Stimulated activated CD4-positive, alpha-beta T cell treated with anti-CD3 and anti-CD28 coated beads, Interleukin-1b, Interleukin-23, amount 100 ng/mL, for 24 hours (primary cell): Measurements from ENCODE around the gene RNASE7.

ENCODE experiments used
- DNase-seq, 4 experiments: peaks; one replicate each; pipeline ENCODE4 v3.0.0-alpha.2; 2020; ENCODE audit warnings: low read depth in 4 of 4, low spot score in 1 of 4

RNASE7 gene

DNA sequence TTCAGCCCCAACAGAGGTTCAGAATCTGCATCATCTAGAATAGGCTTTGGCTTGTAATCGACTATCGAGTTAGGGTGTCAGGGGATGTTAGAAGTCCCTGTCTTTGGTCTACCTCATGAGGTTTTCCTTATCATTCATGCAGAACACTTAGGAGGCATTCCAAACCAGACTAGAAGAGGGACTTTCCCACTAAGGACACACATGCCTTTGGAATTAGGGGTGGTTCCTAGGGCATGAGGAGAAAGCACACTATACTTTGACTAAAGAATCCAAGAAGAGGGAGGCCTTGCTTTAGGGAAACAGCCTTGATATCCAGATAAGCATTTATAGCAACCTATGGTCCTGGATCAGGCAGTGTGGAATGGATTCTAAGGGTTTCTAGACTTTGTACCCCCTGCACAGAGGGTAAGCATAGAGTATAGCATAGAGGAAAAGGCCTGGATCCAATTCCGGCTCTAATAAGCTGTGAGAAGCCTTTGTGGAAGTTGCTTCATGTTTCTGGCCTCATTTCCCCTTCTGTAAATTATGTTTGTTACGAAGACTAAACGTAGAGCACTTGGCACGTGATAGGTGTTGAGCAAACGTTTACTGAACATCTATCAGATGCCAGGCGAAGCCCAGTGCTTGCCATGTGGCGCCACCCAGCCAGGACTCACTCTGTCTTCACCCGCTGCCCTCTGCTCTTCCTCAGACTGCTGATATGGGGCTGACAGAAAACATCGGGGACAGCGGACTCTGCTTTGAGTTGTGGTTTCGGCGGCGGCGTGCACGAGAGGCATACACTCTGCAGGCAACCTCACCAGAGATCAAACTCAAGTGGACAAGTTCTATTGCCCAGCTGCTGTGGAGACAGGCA, 43.1 kb downstream of the RNASE7 start:
- DNase-seq: no peak

DNA sequence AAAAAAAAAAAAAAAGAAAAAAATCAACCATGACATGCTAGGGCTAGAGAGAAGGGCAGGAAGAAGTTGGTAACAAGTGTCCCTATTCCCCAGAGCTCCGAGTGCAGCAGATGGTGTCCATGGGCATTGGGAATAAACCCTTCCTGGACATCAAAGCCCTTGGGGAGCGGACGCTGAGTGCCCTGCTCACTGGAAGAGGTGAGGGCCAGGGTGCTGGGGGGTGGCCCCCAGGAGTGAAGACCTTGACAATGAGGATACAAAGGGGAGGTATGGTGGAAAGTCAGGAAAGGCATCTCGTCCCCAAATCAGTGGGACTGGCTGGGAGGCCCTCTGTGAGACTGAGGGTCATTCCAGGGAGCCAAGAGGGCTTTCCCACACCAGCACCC, 44.7 kb downstream of the RNASE7 start:
- no peak for DNase-seq

DNA sequence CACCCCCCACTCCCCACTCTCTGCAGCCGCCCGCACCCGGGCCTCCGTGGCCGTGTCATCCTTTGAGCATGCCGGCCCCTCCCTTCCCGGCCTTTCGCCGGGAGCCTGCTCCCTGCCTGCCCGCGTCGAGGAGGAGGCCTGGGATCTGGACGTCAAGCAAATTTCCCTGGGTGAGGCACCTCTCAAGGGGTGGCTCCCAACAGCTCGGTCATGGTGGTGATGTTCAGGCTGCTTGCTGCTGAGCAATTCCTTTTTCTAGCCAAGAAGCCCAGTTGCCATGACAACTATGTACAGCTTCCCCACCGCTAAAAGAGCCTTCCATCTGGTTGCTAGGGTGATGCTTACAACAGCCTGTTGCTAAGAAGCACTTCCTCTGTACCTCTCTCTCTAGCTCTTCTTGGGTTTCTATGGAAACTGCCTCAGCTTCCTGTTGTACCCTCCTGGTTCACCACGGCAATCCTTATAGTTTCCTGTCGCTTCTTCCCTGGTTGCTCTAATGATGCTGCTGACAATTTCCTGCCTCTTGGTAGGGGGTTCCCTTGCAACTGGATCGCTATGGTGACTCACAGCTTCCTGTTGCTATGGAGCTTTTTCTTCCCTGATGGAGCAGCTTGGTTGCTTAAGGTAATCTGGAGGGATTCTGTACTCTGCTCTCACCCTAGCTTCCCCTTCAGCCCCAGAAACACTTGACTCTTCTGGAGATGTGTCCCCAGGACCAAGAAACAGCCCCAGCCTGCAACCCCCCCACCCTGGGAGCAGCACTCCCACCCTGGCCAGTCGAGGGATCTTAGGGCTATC, 45.3 kb downstream of the RNASE7 start:
- DNase-seq: no peak

DNA sequence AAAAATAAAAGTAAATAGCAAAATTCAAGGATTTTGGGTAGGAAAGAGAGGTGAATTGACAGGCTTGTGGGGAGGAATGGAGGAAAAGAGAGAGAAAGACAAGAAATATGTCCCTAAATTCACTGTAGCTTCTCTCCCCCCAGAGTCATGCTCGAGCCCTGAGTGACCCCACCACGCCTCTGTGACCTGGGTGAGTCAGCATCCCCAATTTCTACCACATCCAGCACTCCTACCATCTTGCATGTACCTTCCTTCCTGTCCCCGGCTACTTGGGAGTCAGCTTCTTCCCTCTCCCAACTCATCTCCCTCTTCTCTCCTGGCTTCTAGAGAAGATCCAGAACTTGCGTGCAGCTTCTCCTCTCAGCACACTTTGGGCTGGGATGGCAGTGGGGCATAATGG, 46.5 kb downstream of the RNASE7 start:
- DNase-seq: no peak

DNA sequence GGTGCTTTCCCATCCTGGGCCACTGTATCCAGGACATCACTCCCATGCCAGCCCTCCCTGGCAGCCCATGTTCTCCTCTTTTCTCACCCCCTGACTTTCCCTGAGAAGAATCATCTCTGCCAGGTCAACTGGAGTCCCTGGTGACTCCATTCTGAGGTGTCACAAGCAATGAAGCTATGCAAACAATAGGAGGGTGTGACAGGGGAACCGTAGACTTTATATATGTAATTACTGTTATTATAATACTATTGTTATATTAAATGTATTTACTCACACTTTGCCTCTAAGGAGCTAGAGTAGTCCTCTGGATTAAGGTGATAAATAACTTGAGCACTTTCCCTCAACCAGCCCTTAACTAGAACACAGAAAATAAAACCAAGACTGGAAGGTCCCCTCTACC, 47.1 kb downstream of the RNASE7 start:
- no peak for DNase-seq

DNA sequence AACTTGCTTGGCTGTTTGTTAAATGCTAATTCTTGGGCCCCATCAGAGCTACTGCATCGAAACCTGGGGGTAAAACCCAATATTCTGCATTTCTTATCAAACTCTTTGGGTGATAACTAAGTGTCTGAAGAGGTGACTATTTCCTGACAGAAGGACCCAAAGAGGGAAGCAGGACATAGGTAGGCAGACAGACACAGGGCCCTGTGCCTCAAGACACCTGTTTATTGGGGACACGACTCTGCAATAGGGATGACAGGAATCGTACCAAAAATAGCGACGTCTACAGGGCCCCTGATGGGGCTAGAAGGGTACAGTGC, 47.7 kb downstream of the RNASE7 start:
- no peak for DNase-seq

DNA sequence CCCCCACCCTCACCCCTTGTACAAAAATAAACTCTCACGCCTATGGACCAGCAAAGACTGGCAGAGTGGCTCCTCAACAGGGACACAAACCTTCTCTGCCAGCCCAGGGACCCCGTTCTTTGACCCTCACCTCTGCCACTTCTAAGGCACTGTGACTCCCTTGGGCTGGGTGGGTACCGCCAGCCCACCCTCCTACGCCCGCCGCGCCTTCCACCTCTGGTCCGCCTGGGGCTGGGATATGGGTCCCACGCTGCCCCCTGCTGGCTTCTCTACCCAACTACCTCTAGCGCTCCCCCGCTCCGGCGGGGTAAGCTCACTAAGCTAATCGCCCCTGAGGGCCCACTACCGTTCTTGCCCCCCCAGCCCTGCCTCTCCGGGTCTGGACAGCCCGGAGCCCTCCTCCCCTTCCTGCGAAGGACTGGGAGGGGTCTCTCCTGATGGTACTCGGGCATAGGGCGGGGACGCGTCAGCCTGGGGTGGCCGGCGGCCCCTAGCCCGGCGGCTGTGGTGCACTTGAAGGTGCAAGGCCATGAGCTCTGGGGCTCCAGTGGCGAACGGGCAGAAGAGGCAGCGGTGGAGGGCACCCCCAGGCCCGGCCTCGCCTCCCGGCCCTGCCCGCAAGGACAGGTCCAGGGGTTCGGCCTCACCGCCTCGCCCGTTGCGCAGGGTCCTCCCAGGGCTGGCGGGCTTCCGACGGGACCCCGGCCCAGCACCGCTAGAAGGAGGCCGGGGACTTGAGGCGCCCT, 48.2 kb downstream of the RNASE7 start:
- no peak for DNase-seq

DNA sequence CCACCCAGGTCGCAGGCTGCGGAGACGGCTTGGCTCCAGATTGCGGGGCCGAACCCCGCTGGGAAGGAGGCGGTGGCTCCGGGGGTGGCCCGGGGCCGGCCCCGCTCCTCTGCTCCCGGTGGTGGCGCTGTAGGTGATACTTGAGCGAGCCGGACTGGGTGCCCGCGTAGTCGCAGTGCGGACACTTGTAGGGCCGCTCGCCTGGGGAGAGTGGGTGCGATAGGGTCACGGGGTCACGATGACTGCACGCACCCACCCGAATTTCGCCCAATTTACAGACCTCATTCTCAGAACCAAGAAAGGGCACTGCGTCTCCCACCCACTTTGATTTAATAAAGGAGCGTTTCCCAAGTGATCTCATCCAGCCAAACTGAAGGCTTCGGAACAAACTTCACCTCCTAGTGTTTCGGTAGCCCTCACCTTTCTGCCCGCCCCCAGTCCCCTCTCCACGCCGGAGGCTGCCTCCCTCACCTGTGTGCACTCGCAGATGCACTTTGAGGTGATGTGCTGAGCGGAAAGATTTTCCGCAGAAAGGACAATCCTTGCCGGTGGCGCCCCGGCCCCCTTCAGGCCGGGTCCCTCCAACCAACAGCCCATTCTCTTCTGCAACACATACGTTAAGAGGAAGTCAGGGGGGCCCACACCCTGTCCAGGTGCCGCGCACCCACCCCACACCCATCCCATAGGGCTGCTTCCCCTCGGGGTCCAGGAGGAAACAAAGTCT, 48.9 kb downstream of the RNASE7 start:
- DNase-seq: no peak

DNA sequence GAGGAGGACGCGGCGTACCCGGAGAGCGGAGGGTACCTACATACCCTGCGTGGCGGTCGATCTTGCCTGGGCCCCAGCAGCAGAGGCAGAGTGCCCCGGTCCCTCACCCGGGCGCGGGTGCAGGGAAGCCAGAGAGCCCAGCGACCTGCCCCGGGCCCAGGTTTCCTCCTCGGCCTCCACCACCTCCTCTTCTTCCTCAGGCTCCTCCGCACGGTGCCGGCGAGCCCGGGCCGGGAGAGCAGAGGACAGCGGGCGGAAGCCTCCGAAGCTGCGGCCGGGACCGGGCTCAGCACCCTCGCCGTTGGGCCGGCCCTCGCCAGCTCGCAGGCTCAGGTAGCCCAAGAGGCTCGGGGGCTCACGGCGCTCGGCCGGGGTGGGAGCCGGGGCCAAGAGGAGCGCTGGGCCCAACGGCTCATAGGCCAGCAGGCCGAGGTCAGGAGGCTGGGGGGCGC, 49.7 kb downstream of the RNASE7 start:
- DNase-seq: no peak

DNA sequence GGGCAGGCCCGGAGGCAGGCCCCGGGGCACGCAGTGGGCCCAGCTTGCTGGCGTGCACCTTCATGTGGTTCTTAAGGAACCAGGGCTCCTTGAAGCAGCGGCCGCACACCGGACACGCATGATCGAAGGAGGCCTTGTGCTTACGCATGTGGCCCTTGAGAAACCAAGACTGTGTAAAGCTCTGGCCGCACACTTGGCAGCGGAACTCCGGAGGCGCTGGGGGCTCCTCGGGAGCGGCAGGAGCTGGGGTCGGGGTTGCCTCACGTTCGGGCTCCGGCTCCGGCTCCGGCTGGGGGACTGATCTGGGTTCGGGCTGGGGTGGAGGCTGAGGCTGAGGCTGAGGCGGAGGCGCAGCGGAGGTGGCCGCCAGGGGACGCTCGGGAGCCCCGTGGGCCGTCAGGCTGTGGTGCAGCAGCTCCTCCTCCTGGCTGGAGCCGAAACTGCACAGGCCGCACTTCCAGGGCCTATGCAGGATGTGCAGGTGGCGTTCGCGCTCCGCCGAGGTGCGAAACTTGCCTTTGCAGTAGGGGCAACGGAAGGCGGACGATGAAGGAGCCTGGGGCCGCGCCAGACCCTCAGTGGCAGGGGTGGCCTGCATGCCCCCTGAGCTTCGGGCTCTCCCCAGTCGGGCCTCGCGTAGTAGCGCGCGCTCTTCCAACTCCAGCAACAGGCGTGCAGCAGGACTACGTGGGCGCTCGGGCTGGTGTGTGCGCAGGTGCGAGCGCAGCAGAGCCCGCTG, 50.3 kb downstream of the RNASE7 start:
- DNase-seq: peak; percentile 85 to 95 (median 86)

DNA sequence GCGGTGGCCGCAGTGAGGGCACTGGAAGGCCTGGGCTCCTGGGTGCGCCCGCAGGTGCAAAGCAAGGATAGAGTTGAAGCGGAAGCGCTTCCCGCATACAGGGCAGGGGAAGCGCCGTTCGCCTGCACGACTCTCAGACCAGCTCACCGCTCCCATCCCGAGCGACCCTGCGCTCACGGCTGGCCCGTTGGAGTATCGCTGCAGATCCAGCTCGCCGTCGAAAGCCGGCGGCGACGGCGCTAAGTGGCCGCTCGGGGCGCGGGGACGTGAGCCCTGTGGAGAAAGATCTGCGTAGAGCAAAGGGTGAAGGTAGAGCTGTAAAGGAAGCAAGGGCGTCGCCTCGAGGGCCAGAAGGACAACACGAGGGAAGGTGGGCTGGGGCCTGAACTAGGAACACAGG, 50.9 kb downstream of the RNASE7 start:
- no peak for DNase-seq
